ENCODE results near the gene HMCN2. TPM values are rescaled to one million over a fixed set of nuclear protein-coding genes. Genes with fewer than 3 reads are reported as not detected.

Gene HMCN2
- total RNA-seq, 2 donors from 2014 or later, result 2.9 to 5.5 TPM

DNA sequence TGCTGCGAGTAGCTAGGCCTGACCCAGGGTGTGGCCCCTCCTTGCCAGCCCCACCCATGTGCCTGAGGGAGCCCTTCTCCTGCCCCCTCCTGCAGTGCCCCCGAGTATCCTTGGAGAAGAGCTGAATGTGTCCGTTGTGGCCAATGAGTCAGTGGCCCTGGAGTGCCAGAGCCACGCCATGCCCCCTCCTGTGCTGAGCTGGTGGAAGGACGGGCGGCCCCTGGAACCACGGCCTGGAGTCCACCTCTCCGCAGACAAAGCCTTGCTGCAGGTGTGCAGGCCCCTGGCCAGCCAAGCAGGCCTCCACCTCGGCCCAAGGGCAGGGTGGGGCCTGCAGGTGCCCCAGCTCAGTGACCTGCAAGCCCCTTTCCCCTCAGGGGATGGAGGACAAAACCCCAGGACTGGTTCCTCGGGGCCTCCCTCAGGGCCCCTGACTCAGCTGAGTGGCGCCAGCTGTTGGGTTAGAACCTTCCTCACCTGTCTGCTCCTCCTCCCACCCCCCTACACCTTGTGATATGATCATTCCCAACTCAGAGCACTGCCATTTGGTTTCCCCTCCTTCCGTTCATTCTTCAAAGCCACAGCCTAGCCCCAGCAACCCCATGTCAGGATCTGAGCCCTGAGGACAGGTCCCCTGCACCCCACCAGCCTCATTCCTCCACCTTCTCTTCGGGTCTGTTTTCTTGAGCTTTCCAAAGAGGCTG lies 99.2 kb downstream of the HMCN2 start:
- no peak for DNase-seq (ENCODE audit: low spot score)
- no peaks in the 10 kb centered on the region for H3K4me1 ChIP-seq (replicated peaks)
- 74% methylated on average over 13 of the region's 13 CpGs for WGBS
- H3K27ac ChIP-seq, result no peak overlapping the region
- TF ChIP-seq POLR2AphosphoS5 (IDR thresholded peaks at IDR 0.05), result no peak
- TF ChIP-seq, protein P1, sequence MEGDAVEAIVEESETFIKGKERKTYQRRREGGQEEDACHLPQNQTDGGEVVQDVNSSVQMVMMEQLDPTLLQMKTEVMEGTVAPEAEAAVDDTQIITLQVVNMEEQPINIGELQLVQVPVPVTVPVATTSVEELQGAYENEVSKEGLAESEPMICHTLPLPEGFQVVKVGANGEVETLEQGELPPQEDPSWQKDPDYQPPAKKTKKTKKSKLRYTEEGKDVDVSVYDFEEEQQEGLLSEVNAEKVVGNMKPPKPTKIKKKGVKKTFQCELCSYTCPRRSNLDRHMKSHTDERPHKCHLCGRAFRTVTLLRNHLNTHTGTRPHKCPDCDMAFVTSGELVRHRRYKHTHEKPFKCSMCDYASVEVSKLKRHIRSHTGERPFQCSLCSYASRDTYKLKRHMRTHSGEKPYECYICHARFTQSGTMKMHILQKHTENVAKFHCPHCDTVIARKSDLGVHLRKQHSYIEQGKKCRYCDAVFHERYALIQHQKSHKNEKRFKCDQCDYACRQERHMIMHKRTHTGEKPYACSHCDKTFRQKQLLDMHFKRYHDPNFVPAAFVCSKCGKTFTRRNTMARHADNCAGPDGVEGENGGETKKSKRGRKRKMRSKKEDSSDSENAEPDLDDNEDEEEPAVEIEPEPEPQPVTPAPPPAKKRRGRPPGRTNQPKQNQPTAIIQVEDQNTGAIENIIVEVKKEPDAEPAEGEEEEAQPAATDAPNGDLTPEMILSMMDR (IDR thresholded peaks at IDR 0.05), result no peak
- TF ChIP-seq POLR2A (IDR thresholded peaks at IDR 0.05), result no peak
- H3K9me3 ChIP-seq, result no peaks in the 10 kb centered on the region
- no peak overlapping the region for H3K4me3 ChIP-seq
- no peaks in the 10 kb centered on the region for H3K27me3 ChIP-seq (replicated peaks; ENCODE audit: insufficient read depth)
- H3K36me3 ChIP-seq, result no peaks in the 10 kb centered on the region
- intact Hi-C loops (cut with DNase I), result no loop called here

DNA sequence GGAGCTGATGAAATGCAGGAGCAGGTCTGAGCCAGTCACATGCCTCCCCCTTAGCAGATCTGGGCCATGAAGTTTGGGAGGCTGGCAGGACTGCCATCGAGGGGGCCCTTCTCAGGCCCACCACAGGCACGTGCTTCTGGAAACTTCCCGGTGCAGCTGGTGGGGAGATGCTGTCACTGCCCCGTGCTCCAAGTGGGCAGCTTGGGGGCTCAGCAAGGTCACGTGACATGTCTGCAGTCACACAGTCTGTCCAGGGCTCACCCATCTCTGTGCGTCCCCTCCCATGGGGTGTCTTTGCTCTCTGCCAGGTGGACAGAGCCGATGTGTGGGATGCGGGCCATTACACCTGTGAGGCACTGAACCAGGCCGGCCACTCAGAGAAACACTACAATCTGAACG lies 99.8 kb downstream of the HMCN2 start:
- no peak for TF ChIP-seq POLR2AphosphoS5 (IDR thresholded peaks at IDR 0.05)
- TF ChIP-seq, protein P1 (IDR thresholded peaks at IDR 0.05), result no peak
- no peak for TF ChIP-seq POLR2A (IDR thresholded peaks at IDR 0.05)
- no peak for DNase-seq (ENCODE audit: low spot score)
- Histone ChIP-seq H3K27me3 (replicated peaks; ENCODE audit: insufficient read depth) (no peaks in the 10 kb centered on the region), H3K27ac (no peak overlapping the region), H3K4me1 (replicated peaks) (no peaks in the 10 kb centered on the region), H3K9me3 (no peaks in the 10 kb centered on the region), H3K36me3 (no peaks in the 10 kb centered on the region), H3K4me3 (no peak overlapping the region)
- intact Hi-C loops (cut with DNase I), result no loop called here
- WGBS, result 71% methylated on average over 10 of the region's 10 CpGs

DNA sequence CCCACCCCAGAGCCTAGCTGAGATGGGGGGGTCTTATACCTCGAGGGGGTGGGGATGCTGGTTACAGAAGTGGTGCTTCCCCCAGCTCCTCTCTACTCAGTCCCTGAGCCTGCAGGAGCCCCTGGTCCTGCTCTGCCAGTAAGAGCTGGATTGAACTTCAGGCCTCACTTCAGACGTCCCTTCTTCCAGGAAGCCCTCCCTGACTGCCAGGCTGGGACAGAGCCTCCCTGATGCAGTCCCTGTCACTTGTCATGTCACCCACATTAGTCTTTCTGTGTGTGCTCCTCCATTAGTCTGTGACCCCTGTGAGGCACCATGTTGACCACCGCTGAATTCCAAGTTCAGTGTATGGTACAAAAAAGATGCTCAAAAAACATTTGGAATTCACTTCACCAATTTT lies 100.5 kb downstream of the HMCN2 start:
- WGBS, result 80% methylated on average over 3 of the region's 3 CpGs
- TF ChIP-seq POLR2A (IDR thresholded peaks at IDR 0.05), result no peak
- no peak for TF ChIP-seq POLR2AphosphoS5 (IDR thresholded peaks at IDR 0.05)
- intact Hi-C loops (cut with DNase I), result no loop called here

DNA sequence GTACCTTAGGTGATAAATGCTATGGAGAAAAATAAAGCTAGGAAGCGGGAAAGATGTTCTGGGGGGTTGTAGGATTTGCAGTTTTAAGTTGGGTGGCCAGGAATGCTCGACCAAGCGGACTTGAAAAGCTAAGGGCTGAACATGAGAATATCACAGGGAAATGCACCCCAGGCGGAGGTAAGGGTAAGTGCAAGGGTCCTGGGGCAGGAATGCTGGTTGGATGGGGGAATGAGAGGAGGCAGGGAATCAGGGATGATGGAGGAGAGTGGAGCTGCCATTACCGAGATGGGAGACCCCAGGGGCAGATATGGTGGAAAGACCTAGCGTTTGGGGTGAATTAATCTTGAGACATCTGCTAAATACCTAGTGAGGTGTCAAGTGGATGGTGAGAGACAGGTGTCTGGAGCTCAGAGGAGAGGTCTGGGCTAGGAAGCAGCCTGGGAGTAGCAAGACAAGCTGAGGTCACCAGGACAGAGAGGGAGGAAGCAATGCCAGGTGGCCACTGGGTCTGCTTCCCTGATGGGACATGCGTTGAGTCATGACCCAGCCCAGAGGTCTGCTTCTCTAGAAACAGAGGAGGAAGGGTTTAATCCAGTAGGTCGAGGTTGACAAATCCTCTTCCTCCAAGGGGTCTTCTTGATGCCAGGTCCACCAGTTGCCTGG lies 101.5 kb downstream of the HMCN2 start:
- intact Hi-C loops (cut with DNase I), result no loop called here
- TF ChIP-seq POLR2A (IDR thresholded peaks at IDR 0.05), result no peak
- no peak for TF ChIP-seq POLR2AphosphoS5 (IDR thresholded peaks at IDR 0.05)
- TF ChIP-seq, protein P1 (IDR thresholded peaks at IDR 0.05), result no peak
- DNase-seq (ENCODE audit: low spot score), result no peak
- Histone ChIP-seq H3K4me1 (replicated peaks) (no peaks in the 10 kb centered on the region), H3K9me3 (no peaks in the 10 kb centered on the region), H3K27me3 (replicated peaks; ENCODE audit: insufficient read depth) (no peaks in the 10 kb centered on the region), H3K27ac (no peak overlapping the region), H3K4me3 (no peak overlapping the region), H3K36me3 (no peaks in the 10 kb centered on the region)
- WGBS, result 93% methylated on average over 8 of the region's 8 CpGs

More for the DNA sequence above, 100.5 kb downstream of the HMCN2 start:
- no peak overlapping the region for H3K27ac ChIP-seq
- no peaks in the 10 kb centered on the region for H3K4me1 ChIP-seq (replicated peaks)
- no peaks in the 10 kb centered on the region for H3K9me3 ChIP-seq
- H3K36me3 ChIP-seq, result no peaks in the 10 kb centered on the region
- H3K27me3 ChIP-seq (replicated peaks; ENCODE audit: insufficient read depth), result no peaks in the 10 kb centered on the region
- DNase-seq (ENCODE audit: low spot score), result no peak
- no peak overlapping the region for H3K4me3 ChIP-seq

DNA sequence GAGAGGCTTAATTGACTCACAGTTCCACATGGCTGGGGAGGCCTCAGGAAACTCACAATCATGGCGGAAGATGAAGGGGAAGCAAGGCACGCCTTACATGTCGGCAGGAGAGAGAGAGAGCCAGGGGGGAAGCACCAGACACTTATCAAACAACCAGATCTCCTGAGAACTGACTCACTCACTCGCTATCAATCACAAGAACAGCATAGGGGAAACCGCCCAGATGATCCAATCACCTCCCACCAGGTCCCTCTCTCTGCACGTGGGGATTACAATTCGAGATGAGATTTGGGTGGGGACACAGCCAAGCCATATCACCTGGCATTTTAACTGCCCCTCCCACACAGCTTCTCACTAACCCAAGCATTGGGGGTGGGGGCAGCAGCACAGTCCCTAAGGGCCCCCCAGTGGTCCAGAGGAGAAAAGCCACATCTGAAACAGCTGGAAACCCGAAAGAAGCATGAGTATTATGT lies 103.1 kb downstream of the HMCN2 start:
- no peaks in the 10 kb centered on the region for H3K27me3 ChIP-seq (replicated peaks; ENCODE audit: insufficient read depth)
- TF ChIP-seq, protein P1 (IDR thresholded peaks at IDR 0.05), result no peak
- TF ChIP-seq POLR2A (IDR thresholded peaks at IDR 0.05) (no peak), POLR2AphosphoS5 (IDR thresholded peaks at IDR 0.05) (no peak)
- intact Hi-C loops (cut with DNase I), result no loop called here

More for the DNA sequence above, 103.1 kb downstream of the HMCN2 start:
- no peaks in the 10 kb centered on the region for H3K36me3 ChIP-seq
- no peak overlapping the region for H3K4me3 ChIP-seq
- no peak for DNase-seq (ENCODE audit: low spot score)
- H3K9me3 ChIP-seq, result no peaks in the 10 kb centered on the region
- H3K27ac ChIP-seq, result no peak overlapping the region
- WGBS, result 49% methylated on average over 8 of the region's 8 CpGs
- no peaks in the 10 kb centered on the region for H3K4me1 ChIP-seq (replicated peaks)

All from prostate gland (tissue), 2 donors.